ENCODE results near the gene GPR39.

GPR39 gene

GRCh38 chr2:132567682-132568081, 151.1 kb downstream of the GPR39 start:
- no peak for DNase-seq (ENCODE audit: low read depth)

DNA sequence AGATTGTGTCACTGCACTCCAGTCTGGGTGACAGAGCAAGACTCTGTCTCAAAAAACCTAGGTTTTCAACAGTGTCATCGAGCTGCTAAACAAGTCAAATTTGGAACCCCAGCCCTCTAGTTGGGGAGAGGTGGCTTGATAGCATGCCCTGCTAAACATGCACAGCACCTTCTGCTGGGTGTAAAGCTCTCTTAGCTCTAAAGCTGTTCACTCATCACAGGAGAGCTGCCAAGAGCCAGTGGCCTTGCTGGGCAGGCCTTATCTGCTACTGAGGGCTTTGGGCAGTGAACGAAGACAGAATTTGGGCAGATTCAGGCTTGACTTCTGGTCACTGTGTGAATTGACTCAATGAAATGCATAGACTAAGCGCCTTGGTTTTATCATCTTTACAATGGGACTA, 152.1 kb downstream of the GPR39 start:
- DNase-seq (ENCODE audit: low read depth) = no peak

DNA sequence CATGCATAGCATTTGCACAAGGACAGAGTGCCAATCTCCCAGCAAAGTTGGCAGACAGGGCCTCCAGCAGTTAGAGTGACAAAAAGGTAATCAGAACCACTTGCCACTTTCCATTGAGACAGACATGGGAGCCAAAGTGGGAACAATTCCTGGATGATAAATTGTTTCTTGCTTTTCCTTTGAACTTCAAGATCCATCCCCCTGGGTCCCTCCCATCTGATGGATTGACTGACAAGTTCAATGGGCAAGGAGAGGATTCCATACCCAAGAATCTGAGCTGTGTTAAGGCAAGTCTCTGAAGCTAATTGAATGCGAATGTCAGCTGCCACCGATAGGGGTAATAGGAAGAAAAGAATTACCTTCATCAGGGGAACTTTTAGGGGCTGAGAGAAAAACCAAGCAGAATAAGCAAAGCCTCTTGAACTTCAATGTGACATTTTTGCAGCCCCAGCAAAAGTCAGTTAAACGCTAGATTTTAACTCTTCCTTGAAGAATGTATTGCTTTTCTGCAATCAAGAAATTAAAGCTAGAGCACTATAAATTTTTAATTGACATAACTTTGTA, 156.9 kb downstream of the GPR39 start:
- no peak for DNase-seq (ENCODE audit: low read depth)

DNA sequence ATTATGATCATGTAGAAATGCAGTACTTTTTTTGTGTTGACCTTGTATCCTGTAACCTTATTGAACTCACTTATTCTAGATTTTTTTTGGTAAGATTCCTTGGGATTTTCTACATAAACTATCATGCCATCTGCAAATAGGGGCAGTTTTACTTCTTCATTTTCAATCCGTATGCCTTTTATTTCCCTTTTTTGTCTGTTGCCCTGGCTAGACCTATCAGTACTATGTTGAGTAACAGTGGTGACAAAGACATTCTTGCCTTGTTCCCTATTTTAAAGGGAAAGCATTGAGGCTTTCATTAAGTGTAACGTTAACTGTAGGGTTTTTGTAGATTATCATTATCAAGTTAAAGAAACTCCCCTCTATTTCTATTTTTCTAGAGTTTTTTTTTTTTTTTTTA, 161.1 kb downstream of the GPR39 start:
- no peak for DNase-seq (ENCODE audit: low read depth)

DNA sequence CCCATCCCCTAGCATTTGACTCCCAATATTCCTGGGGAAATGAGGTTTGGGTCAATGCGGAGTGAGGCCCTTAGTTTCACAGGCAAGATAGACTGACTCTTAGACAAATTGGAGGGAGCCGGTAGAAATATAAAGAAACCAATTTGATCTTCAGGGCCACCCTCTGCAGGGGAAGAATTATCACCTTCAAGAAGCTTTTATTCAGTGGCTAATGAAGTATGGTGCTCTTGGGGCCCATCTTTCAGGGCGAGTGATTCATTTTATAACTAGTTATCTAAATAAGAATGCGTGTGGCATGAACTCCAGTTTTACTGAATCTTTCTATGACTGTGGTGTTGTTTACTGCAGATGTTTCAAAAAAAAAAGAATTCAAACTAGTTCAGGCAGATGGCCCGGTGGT, 165.0 kb downstream of the GPR39 start:
- DNase-seq (ENCODE audit: low read depth) = no peak

DNA sequence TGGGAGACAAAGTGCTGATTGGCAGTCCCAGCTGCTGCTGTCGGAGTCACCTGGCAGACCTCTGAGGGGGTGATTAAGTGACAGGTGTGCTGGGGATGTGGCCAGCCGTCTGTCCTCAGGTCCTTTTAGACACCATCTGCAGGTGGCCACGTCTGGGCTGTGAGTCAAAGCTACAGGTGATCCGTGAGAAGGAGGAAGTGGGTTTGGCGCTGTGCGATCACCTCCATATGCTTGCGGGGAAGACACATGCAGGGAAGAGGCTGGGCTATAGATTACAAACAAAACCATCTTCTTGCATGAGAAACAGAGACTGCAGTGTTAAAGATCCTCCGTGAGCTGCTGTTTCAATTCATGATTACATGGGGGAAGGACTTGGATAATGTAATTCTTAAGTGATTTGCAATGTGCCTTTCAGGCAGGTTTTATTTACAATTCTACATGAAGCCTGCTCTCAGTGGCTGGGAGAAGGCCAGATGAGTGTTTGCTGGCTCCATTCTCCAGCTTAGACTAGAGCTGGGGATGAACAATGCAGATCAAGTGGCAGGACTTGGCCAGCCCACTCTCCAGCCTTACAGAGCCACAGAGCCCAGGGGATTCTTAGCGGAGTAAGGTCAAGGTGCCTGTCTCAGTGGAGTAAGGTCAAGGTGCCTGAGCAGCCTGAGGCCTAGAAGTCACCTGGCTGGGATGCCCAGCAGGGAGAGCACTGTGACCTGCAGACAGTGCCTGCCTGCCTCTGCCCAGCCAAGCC, 165.6 kb downstream of the GPR39 start:
- DNase-seq (ENCODE audit: low read depth) = no peak

DNA sequence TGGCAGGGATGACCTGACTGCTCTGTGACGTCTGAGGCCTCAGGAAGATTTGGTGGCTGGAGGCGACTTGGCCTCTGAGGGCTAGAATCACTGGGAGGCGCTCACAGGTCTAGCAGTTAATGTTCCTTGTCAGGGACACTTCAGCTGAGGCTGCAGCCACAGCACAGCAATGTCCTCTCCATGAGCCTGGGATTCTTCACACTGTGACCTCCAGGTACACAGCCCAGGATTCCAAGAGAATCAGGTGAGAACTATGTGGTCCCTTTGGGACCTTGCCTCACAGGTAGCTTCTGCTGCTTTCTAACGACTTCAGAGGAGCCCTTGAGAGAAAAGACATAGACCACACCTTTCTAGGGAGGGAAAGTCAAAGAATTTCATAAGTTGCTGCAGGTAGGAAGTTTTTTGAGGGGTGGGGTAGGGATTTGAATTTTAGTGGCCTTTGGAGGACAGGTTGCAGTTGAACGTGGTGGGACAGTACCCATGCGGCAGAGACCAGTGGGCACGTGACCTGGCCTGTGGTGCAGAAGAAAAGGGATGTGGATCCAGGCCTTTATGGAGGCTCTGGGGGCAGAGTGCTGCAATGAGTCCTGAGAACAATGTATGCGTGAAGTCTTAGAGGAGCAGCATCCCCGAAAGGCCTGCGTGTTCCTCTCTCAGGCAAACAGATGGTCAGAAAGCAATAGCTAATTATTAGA, 167.2 kb downstream of the GPR39 start:
- no peak for DNase-seq (ENCODE audit: low read depth)

GRCh38 chr2:132584976-132585817, 168.6 kb downstream of the GPR39 start:
- no peak for DNase-seq (ENCODE audit: low read depth)

DNA sequence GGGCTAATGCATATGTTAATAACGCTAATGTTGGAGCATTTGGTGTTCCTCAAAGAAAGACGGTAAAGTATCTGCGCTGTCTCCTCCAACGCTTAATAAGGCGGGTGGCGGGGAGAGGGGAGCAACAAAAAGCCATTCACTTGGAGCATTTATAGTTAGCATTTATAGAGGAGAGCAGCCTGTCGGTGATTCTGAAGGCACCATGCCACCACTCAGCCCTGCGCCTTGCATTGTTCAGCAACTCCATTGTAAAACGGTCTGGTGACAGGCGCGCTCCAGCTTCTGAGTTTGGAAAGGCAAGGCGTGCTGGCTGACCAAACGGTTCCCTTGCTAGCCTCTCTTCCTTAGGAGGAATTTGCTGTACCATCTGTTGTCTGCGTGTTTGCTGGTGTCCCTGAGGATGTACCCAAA, 169.5 kb downstream of the GPR39 start:
- no peak for DNase-seq (ENCODE audit: low read depth)

GRCh38 chr2:132586835-132587234, 170.2 kb downstream of the GPR39 start:
- no peak for DNase-seq (ENCODE audit: low read depth)

DNA sequence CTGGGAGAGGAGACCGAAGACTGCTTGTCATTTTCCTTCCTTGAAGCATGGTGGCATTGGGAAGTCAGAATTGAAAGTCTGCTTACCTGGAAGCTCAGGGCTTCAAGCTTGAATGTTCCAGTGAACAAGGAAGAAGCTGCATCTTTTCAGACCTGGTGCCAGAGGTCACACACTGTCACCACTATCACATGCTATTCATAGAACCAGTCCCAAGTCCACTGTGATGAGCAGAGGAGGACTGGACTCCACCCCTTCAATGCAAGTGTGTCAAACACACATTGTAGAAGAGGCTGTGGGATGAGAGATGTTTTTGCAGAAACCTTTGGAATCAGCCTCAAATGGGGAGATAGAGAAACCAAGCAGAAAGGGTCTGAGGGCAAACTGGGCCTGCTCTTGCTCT, 172.0 kb downstream of the GPR39 start:
- no peak for DNase-seq (ENCODE audit: low read depth)

DNA sequence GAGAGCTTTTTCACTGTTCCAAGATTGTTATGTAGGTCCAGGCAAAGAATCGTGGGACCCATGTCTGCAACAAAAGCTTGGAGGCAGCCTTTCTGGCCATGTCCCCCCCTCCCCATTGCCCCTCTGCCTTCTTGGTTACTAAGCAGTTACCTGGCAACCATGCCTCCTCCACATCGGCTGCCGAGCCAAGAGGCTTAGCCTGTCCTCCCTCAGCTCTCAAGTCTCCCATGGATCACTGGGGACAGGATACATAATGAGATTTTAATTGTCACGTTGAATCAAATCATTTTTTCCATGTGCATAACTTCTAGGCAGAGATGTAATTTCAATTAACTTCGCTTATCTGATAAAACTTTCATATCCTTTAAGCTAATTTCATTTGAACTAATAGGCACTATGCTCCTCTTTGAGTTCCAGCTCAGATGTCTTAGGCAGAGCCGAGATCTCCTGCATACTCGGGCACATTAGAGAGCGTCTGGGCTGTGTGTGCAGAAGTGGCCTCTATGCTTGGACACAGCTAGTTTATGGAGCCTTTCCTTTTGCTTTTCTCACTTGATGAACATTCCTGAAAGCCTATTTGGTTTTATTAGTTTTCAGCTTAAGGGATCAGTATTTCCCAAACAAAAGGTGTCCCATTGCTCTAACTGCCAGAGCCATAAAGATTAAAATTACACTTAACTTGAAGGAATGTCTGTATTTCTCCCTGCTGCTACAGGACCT, 172.7 kb downstream of the GPR39 start:
- DNase-seq (ENCODE audit: low read depth) = no peak

GRCh38 chr2:132589966-132590365, 173.4 kb downstream of the GPR39 start:
- DNase-seq (ENCODE audit: low read depth) = no peak

DNA sequence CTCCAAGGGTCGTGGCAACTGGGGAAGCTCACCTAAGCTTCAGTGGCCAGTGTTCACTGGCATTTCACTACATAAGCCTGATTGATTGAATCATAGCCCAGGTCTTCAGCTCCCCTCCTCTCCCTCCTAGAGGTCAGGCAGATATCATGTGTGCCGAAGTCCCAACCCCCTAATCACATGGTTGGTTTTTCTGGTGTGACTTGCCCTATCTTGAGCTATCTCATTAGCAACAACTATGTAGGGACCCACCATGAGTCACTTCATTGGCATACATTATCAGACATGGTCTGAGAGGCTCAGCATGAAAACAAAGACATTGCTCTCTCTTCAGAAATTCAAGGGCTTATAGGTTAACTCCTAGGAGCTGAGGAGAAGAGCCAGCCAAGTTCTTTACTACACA, 176.6 kb downstream of the GPR39 start:
- DNase-seq (ENCODE audit: low read depth) = no peak

GRCh38 chr2:132595186-132595585, 178.6 kb downstream of the GPR39 start:
- no peak for DNase-seq (ENCODE audit: low read depth)

GRCh38 chr2:132595693-132596092, 179.1 kb downstream of the GPR39 start:
- no peak for DNase-seq (ENCODE audit: low read depth)

- DNase-seq (ENCODE audit: low read depth) = no peak
Measured at GRCh38 chr2:132597166-132597565, 180.6 kb downstream of the GPR39 start.

DNA sequence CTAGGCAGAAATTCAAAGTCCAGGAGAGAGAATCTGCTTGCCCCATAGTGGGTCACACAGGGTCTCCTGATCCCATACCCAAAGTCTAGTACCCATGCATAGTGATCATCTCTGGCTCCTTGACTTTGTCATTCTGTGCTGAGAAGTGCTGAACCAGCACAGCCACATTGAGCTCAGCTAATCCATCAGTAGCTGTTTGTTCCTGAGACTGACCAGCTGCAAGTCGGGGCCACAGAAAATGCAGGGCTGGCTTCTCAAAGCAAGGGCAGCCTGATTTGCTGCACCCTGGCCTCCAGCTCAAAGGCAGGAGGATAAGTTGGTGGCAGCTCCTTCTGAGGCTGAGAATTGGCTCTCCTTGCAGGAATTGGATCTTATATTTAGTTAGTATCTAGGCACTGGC, 181.2 kb downstream of the GPR39 start:
- no peak for DNase-seq (ENCODE audit: low read depth)

DNA sequence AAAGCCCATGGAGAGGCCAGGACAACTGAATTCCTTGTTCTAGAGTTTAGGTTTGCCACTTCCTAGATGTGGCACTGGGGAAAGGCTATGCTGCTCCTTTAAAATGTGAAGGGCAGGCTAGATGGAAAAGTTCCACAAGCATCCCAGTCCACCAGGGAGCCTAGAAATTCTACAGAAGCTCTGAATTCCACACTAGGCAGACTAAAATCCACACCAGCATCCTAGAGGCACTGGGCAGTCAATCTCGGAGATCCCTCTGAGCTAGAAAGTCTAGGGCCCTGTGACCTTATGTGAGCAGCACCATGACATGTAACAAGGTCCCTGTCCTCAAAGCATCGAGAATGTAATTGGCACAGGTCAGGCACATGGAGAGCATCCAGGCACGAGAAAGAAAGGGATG, 181.9 kb downstream of the GPR39 start:
- DNase-seq (ENCODE audit: low read depth) = no peak

GRCh38 chr2:132599556-132599955, 183.0 kb downstream of the GPR39 start:
- no peak for DNase-seq (ENCODE audit: low read depth)

DNA sequence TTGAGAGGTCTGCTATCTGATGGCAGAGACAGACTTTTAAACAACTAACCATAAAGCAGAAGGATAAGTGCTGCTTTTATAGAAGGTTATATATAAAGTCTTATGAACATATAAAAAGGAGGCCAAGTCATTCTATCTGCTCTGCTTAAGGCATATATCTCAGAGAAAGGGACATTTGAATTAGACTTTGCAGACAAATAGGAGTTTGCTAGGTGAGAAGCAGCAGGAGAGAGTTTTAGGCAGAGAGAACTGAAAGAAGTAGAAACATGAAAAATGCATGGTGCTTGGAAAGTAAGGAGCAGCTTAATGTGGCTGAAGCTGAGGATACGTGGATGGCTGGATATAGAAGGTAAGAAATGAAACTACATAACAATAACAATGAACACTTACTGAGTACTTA, 188.0 kb downstream of the GPR39 start:
- DNase-seq (ENCODE audit: low read depth) = no peak

Measured in activated T-helper 9 cell treated with anti-CD3 and anti-CD28 coated beads, Interleukin-2, amount 50 U/mL, for 16 hours (primary cell).